RWPE1 (cell line): ENCODE data around the gene CERS4.

Source experiments
- CTCF ChIA-PET: fragments of 350-600 bp; sonication (Branson Sonifier 250); formaldehyde crosslinking; extraction: SDS; loops from one replicate; lab custom pipeline; 2021; lab: Yijun Ruan, JAX
- POLR2A ChIA-PET: fragments of 400-600 bp; formaldehyde crosslinking; extraction: SDS; loops from one replicate; lab custom pipeline; 2020; ENCODE audit warnings: antibody characterized with exemption; ENCODE audit not compliant: low non-redundant PET; lab: Yijun Ruan, JAX
- DNase-seq: peaks from one replicate; pipeline ENCODE4 v3.0.0; 2012; ENCODE audit warnings: low spot score
- H3K27ac ChIP-seq: fragments of 450-650 bp; 2 replicates; pipeline ENCODE4 v1.5.1; 2017
- CTCF ChIP-seq: fragments of 450-650 bp; conservative IDR thresholded peaks from 2 replicates; pipeline ENCODE4 v1.5.1; 2017; ENCODE audit warnings: low read depth, mild to moderate bottlenecking

CERS4 gene

GRCh38 chr19:8252922-8253589 is 43.9 kb downstream of the CERS4 start:
- TF ChIP-seq CTCF: peak; percentile 91
- DNase-seq: peak; percentile 91
- ChIA-PET POLR2A (interaction anchor here (0.6 kb wide), 1 partner anchor 95 kb away, joined by 7 read pairs; no protein-coding TSS in a partner anchor), CTCF (interaction anchor here (0.6 to 3.3 kb wide), 8 partner anchors 9 to 309 kb away, joined by 4 to 32 read pairs (median 6); partner anchors contain the start of gene TIMM44)
- no peak overlapping the region for H3K27ac ChIP-seq

GRCh38 chr19:8253678-8254077 is 44.5 kb downstream of the CERS4 start:
- TF ChIP-seq CTCF: no peak
- ChIA-PET CTCF (interaction anchor here (0.6 to 1.1 kb wide), 8 partner anchors 10 to 310 kb away, joined by 4 to 11 read pairs (median 5); partner anchors contain the start of gene TIMM44), POLR2A (interaction anchor here (0.6 kb wide), 1 partner anchor 96 kb away, joined by 7 read pairs; no protein-coding TSS in a partner anchor)
- no peak overlapping the region for H3K27ac ChIP-seq
- no peak for DNase-seq

GRCh38 chr19:8254286-8255001 is 45.3 kb downstream of the CERS4 start:
- 0 out of 2 replicates have a peak overlapping the region, but pooled peaks have one; percentile 11 for H3K27ac ChIP-seq
- ChIA-PET CTCF (interaction anchor here (0.9 to 1.0 kb wide), 3 partner anchors 11 to 310 kb away, joined by 5 to 8 read pairs (median 5); no protein-coding TSS in a partner anchor), POLR2A (no interaction called here)
- DNase-seq: no peak
- no peak for TF ChIP-seq CTCF

GRCh38 chr19:8255426-8256125 is 46.4 kb downstream of the CERS4 start:
- H3K27ac ChIP-seq: 0 out of 2 replicates have a peak overlapping the region, but pooled peaks have one; percentile 11
- TF ChIP-seq CTCF: no peak
- POLR2A ChIA-PET: no interaction called here
- CTCF ChIA-PET: interaction anchor here (0.9 to 1.5 kb wide), 3 partner anchors 97 to 311 kb away, joined by 4 to 5 read pairs (median 4); no protein-coding TSS in a partner anchor
- no peak for DNase-seq

- CTCF ChIA-PET: interaction anchor here (1.1 to 1.5 kb wide), 2 partner anchors 98 to 312 kb away, joined by 4 read pairs; no protein-coding TSS in a partner anchor
- 0 out of 2 replicates have a peak overlapping the region, but pooled peaks have one; percentile 5 for H3K27ac ChIP-seq
- DNase-seq: no peak
- POLR2A ChIA-PET: no interaction called here
- TF ChIP-seq CTCF: no peak
Measured at GRCh38 chr19:8256276-8257051, 47.3 kb downstream of the CERS4 start.
